GM12873 (cell line): ENCODE data around the gene PHF20.

Source experiments
- TF ChIP-seq, protein P1 (sequence below): IDR thresholded peaks from 2 replicates; pipeline ENCODE4 v1.5.1; 2012; ENCODE audit warnings: low read depth, mild to moderate bottlenecking, moderate library complexity, low read length, control low read depth; ENCODE audit not compliant: insufficient read depth; ENCODE audit errors: missing control alignments

PHF20 gene

DNA sequence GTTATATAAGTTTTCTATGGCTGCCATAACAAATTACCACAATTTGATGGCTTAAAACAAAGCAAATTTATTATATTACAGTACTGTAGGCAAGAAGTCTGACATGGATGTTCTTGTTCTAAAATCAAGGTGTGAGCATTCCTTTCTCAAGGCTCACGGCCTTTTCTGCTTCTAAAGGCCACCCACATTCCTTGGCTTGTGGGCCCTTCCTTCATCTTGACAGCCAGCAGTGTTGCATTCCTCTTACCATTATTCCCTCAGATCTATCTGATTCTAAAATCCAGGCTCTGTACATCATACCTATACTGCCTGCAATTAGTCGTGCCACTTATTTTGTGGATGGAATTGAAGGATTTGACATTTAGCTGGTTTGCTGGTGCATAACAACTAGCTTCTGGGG, 200.2 kb downstream of the PHF20 start:
- TF ChIP-seq, protein P1, sequence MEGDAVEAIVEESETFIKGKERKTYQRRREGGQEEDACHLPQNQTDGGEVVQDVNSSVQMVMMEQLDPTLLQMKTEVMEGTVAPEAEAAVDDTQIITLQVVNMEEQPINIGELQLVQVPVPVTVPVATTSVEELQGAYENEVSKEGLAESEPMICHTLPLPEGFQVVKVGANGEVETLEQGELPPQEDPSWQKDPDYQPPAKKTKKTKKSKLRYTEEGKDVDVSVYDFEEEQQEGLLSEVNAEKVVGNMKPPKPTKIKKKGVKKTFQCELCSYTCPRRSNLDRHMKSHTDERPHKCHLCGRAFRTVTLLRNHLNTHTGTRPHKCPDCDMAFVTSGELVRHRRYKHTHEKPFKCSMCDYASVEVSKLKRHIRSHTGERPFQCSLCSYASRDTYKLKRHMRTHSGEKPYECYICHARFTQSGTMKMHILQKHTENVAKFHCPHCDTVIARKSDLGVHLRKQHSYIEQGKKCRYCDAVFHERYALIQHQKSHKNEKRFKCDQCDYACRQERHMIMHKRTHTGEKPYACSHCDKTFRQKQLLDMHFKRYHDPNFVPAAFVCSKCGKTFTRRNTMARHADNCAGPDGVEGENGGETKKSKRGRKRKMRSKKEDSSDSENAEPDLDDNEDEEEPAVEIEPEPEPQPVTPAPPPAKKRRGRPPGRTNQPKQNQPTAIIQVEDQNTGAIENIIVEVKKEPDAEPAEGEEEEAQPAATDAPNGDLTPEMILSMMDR, result no peak

DNA sequence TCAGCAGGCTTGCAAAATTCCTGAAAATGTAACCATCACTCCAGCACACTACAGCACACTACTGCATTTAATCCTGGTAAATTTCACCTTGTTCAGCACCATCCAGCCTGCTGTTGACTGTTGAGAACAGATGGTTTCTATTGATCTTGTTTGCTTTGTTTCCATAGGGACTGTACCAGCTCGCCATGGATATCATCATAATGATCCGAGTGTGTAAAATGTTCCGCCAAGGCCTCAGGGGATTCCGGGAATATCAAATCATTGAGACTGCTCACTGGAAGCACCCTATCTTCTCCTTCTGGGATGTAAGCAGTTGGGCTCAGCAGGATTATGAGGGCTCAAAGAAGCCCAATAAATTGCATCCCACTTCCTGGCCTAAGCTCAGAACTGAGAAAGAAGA, 200.6 kb downstream of the PHF20 start:
- TF ChIP-seq, protein P1, result no peak

DNA sequence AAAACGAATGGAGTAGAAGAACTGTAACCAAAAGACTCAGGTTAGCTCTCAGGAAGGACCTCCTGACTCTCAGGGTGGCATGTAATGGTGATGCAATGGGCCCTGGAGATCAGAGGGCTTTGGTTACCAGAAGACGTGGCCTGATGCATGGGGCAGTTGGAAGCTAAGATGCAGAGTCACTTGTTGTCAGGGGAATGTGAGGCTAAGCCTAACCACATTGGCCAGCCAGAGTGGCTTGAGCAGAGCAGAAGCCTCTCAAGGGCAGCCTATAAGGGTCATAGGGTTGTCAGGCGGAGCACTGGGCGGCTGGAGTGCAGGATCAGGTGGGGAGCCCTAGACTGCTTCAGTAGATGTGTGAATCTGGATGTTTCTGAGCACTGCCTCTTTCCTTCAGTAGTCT, 202.4 kb downstream of the PHF20 start:
- TF ChIP-seq, protein P1, result no peak

DNA sequence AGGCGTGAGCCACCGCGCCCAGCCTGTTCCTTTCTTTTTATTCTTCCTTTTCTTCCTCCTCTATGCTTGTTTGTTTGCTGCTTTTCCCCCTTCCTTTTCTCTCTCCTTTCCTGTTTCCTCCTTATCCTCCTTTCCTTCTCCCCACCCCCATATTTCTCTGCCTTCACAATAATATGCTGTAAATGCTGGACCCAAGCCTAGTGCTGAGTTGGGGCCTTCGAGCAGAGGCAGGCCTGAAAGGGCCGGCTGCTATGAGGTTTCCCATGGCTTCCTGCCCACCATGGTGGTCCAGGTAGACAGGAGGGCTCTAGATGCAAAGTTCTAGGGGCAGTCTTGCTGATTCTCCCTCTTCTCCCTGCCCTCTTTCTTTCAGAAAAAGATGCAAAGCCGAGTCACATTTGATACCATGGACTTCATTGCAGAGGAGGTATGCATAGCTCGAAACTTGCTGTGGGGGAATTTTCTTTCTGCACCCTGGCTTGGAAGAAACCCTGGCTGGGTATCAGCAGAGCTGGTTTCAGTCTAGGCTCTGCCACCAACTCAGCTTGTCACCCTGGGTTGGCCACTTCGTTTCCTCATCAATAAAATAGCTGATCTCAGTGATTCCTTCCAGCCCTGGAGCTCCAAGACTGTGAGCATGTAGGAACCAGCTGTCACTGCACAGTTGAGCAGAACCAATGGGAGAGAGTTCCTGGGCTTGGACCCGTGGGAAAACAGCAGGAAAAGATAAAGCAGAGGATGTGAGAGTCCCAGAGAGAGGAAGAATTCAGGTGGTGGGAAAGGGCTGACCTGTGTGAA, 204.0 kb downstream of the PHF20 start:
- TF ChIP-seq, protein P1, result no peak

DNA sequence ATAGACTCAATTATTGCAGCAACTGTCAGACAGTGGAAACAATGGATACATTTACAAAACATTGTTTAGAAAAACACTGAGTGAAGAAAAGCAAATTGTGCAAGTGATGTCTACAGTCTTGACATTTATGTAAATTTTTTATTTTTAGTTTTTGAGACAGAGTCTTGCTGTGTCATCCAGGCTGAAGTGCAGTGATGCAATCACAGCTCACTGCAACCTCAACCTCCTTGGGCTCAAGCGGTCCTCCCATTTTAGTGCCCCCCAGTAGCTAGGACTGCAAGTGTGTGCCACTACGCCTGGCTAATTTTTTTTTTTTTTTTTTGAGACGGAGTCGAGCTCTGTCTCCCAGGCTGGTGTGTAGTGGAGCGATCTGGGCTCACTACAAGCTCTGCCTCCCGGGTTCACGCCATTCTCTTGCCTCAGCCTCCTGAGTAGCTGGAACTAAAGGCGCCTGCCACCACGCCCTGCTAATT, 206.3 kb downstream of the PHF20 start:
- TF ChIP-seq, protein P1, result no peak

DNA sequence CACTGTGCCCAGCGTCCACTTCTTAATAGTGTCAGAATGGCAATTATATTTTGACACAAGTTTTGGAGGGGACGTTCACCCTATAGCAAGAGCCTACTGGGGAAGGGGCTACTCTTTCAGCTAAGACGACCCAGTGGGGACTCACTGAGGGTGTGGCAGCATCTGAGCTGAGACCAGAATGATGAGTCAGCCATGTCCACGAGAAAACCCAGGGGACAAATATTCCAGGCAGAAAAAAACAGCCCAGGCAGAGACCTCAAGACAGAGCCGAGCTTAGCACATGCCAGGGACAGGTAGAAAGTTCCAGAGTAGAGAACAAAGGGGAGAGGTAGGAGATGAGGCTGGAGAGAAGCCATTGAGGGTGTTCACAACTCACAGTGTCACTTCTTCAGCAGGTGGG, 207.7 kb downstream of the PHF20 start:
- TF ChIP-seq, protein P1, result no peak

DNA sequence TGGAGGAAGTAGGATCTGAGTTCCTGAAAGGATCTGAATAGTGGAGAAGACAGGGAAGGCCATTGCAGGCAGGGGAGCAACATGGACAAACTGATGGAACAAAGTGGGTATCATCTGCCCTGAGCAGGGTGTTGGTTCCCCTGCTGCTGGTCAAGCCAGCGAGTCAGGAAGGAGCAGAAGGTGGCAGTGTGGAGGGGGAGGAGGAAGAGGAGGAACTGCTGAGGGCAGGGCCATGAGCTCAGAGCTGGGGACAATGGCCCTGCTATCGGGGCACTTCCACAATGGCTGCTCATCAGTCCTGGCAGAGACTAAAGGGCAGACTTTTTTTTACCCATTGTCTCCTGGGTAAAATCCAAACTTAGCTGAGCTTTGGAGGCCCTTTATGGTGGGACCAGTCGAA, 210.2 kb downstream of the PHF20 start:
- TF ChIP-seq, protein P1, result no peak
